DND-41 (cell line): ENCODE results near the gene MYLIP.

Experiments
- CTCF ChIP-seq: IDR thresholded peaks from 2 replicates; pipeline ENCODE4 v1.5.1; 2012; ENCODE audit warnings: borderline replicate concordance, low read length, moderate library complexity, mild to moderate bottlenecking; ENCODE audit not compliant: poor library complexity, severe bottlenecking; ENCODE audit errors: extremely low read depth
- EZH2 ChIP-seq: IDR thresholded peaks from 3 replicates; pipeline ENCODE4 v1.6.1; 2012; ENCODE audit warnings: borderline replicate concordance, low read depth, mild to moderate bottlenecking, moderate library complexity, low read length, inconsistent platforms; ENCODE audit not compliant: severe bottlenecking

GRCh38 chr6:16098211-16098610, 30.7 kb upstream of the MYLIP start:
- no peak for TF ChIP-seq CTCF
- no peak for TF ChIP-seq EZH2
